CD4-positive, alpha-beta T cell treated with Interleukin-10 for 1 hour (primary cell): ENCODE results near the gene RNF144A.

ENCODE experiments used
- DNase-seq: peaks from one replicate; pipeline ENCODE4 v3.0.0-alpha.2; 2020

The RNF144A gene

DNA sequence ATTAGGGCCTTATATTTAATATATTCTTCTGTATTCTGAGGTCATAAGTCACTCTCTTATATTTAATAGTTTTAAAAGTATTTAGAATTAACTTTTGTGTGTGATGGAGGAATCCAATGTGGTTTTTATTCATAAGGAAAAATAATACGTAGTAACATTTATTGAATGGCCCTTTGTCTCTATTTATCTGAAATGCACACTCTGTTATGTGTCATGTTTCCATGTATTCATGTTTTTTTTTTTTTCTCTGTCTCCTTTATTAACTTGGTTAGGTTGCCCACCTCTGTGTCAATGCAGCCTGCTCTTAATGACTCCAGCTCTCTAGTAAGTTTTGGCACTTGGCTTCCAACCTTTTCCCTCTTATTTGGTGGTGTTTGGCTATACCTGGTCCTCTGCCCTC, 33.8 kb downstream of the RNF144A start:
- DNase-seq: no peak

DNA sequence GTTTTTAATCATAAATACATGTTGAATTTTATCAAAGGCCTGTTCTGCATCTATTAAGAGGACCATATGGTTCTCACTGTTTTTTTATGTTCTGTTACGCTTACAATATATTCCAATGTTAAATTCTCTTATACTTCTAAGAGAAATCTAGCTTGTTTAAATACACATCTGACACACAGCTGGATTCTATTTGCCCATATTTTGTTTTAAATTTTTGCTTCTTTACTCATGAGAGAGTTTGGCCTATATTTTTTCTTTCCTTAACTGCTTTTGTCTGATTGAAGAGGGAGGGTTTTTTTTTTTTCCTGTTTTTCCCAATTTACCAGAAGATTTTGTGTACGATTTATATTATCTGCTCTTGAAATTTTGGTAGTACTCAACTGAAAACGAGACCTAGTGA, 34.9 kb downstream of the RNF144A start:
- no peak for DNase-seq

DNA sequence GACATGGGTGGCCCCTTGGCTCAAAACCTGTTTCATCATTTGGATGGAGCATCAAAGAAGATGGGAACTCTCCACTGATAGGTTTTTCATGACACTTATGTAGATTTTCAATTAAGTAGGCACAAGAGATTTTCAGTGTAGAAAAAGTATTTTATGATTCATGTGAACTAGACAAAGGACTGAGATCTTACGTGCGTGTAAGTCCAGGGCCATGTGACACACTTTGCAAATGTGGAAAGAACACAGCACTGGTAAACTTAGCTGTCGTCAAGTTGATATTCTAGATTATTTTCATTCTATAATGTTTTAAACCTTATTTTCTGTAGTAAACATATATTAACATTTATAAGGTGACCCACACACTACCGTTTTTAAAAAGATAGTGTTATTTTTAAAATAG, 37.4 kb downstream of the RNF144A start:
- DNase-seq: no peak

DNA sequence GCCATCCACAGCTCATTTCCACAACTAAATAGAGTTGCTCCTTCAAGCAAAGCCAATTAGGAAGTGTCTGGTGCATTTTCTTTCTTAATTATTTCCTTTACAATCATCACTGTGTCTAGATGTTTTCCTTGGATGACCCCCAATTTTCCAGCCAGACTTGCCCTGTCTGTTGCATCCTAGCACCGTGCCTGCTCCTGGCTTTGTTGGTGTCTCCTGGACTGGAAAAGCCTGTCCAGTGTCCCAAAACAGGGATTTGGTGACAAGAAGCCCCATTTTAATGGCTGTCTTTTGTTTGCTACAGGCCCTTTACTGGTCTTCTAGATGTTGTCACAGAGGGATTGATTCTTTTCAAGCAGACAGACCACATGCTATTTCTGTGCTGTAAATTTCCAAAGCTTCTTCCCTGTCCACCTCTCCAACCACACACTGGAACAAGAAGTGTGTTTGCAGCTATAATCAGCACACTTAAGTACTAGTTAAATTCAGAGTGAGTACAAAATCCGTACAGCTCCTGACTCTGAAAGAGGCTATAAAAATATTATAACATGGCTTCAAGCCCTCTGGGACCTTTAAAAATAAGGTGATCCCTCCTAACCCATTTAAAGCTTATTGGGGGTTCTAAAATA, 38.4 kb downstream of the RNF144A start:
- no peak for DNase-seq

DNA sequence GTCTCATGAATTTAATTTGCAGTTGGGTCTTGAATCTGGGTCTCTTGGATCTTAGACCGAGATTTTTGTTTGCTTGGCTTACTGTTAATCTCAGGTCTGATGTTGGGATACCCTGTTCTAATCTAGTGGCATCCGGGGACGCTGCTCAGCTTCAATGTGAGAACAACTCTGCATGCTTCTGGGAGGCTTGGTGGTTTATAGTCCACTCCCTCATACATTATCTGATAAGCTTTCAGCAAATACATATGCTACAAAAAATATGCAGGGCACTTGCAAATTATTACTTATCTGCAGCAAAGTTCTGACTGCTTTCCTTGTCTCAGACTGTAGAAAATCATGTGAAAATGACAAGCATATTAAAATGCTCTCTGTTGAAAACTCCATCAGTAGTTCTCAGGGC, 39.4 kb downstream of the RNF144A start:
- no peak for DNase-seq

DNA sequence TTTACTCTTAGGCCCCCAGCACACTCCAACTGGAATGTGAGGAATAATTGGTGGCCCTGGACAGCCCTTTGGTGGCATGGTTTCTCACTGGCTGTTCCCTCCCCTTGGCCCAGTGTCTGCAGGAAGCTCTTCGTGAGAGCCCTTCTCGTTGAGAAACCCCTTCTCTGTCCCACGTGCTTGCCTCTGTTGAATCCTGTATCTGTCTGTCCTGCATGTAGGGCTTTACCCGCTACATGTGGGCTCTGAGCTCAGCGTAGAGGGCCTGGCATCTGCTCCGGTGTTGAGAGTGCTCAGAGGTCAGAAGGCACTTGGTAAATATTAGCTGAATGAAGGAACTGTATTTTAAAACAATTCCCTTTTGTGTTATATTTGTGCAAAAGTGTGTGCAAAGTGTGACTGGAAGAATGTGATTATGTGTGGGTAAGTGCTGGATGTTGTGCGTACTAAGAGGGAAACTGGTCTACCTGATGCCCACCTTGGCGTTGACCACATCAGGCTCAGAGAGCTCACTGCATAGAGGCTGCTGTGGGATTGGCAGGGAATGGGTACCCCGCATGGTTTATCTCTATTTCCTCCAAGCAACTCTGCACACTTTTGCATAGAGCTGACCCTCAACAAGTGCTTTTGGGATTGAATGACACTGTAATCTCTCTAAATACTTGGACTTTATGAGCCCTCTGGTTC, 40.0 kb downstream of the RNF144A start:
- no peak for DNase-seq

DNA sequence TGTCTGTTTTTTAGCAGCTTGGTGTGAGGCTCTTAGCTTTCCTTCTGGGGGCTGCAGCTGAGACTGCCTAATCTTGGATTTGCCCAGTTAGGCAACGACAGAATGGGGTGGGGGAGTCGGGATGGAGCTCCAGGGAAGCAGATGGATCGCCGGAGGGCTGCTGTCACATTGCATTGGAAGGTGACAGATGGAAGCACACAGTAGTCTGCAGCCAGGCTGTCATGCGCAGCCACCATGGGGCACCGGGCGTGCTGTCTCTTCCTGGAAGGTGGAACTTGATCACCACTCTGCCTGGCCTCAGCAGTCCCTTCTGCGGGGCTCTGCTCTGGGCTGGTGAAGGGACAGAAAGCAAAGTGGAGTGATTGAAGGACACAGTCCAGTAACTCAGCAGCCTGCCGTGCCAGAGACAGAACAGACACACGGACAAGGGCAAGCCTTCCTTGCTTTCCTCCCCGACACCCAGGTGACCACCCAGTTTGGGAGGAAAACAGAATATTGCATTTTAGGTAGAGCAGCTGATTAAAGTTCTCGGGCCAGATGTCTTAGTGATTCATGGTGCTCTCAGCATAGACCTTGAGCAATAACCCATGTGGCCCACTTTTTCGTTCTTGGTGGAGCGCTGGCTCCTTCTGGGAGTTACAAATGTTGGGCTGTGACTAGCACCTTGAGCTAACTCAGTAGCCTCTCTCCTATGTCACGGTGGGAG, 40.9 kb downstream of the RNF144A start:
- no peak for DNase-seq

DNA sequence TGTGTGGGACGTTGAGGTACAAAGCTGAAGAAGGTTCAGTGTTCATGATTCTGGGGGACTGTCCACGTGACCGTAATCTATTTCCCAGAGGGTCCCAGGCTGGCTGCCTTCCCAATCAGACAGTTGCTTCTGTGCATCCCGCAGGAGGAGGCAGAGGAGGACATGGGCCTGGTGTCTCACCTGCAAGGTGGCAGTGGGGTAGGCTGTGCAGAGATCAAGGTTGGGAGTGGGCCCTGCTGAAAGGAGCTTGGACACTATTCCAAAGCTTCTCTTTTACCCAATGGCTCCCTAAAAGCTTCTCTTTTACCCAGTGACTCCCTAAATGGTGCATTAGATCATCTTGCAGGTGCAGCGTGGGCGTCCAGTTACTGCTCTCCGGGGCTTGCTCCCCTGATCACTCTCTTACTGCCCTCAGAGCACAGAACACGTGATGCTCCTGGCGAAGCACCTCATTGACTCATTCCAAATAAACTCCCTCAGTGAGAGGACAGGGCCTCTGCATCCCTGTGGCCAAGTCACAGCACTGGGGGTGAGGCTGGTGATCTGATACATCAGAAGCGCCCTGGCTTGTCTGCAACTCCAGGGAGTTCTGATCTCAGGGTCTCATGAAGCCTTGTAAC, 41.5 kb downstream of the RNF144A start:
- no peak for DNase-seq

DNA sequence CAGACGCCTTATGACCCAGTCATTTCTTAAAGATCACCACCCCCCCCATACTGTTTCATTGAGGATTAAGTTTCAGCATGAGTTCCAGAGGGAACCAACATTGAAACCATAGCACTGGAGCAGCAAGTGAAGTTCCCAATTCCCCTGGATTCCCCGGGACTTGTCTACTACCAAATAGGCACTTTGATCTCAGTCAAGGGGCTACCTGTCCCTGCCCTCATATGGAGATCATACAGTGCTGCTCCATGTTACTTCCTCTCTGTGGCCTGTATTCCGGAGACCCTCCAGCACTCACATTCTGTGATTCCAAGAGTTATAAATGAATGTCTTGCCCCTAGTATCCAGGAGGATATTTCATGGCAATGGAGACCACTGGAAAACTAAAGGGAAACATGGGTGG, 42.5 kb downstream of the RNF144A start:
- no peak for DNase-seq

DNA sequence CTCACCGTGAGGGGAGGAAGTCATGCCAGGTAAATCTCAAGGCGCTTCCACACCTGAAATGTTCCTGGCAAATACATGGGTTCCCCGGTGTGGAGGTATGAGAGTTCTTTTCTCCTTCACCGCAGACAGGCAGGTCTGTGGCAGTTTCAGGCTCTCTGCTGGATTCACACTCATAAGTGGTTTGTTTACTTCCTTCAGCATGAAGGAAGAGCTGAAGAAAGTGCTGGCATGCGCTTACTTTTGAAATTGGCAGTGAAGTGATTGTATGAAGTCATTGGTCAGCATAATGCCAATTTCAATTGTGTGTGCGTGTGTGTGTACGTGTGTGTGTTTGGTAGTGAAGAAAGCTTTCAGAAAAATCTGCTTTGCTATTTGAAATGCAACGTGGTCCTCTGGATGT, 43.4 kb downstream of the RNF144A start:
- no peak for DNase-seq

DNA sequence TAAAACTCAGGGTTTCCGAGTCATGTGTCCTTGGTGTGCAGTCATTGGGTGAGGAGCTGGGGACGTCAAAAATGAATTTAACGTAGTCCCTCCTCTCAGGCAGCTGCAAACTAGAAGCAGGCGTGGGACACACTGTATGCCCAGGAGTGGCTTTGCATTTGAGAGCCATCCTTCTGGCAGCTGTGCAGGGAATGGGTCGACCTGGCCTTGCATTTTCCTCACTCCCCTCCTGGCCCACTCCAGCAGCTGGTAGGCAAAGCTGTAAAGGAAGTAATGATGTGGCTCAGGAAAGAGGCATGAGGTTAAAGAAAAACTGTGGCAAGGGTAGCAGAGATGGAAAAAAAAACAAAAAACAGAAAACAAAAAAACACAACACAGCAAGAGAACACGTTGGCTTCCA, 46.5 kb downstream of the RNF144A start:
- no peak for DNase-seq

DNA sequence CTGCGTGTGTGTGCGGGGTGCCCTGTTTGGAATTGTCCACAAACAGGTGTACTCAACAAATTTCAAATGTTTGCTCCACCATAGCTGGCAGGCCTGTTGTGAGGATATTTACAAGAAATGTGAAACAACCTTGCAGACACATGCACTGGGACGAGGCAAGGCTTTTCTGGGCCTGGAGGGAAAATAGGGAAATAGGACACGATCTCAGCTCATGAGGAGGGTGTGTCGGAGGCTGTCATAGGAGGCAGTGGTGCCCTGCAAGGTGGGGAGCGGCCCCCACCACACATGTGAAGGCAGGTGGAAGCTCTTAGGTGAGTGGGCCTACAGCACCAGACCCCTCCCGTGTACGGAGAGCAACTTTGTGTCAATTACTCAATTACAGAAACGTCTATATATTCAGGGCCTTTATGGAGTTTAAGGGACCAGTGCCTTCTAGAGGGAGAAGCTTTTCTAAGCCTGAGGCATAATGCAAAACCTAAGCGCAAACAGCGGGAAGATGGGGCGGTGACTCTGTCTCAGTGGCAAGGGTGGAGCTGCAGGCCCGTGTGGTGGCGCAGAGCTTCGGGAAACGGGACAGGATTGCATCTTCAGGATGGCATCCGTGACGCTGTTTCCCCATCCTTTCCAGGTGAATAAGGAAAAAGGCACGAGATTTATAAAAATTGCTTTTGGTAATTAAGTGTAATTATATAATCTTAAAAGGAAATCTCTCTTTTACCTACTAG, 48.0 kb downstream of the RNF144A start:
- DNase-seq: no peak

DNA sequence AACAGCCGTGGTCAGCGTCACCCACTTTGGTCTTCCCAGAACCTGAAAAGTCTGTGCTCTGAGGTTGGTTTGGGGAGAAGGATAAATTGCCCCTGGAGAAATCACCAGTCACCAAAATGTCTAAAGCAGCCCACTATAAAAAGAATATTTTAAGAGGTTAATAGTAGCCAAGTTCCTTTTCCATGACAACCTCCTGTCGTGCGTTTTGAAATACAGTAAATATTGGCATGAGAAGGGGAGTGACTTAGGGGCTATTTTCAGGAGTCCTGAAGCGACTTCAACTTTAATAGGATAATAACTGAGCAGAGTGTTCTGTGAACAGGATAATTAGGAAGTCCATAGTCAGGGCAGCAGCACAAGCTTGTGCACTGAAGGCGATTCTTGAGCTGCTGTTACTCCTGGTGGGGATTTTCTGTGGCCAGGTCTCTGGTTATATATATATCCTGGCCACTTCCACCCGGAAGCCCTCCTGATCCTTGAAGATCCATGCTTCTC, 49.3 kb downstream of the RNF144A start:
- no peak for DNase-seq

DNA sequence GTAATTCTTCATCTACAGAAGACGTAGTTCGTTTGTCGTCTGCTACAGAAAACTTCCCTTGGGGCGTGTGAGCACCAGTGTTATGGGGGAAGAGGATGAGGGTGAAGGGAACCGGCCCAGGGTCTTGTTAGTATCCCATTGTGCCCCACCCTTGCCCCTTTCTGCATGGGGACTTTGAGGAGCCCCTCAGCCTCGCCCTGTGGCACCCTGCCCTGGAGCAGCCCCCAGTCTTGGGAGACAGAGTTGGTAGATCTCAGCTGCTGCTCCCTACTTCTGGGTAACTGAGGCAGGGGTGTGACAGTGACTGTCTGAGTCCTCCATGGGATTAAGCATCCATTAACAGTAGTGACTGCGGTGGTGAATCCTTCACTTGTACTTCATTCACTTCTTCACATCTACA, 50.1 kb downstream of the RNF144A start:
- no peak for DNase-seq

DNA sequence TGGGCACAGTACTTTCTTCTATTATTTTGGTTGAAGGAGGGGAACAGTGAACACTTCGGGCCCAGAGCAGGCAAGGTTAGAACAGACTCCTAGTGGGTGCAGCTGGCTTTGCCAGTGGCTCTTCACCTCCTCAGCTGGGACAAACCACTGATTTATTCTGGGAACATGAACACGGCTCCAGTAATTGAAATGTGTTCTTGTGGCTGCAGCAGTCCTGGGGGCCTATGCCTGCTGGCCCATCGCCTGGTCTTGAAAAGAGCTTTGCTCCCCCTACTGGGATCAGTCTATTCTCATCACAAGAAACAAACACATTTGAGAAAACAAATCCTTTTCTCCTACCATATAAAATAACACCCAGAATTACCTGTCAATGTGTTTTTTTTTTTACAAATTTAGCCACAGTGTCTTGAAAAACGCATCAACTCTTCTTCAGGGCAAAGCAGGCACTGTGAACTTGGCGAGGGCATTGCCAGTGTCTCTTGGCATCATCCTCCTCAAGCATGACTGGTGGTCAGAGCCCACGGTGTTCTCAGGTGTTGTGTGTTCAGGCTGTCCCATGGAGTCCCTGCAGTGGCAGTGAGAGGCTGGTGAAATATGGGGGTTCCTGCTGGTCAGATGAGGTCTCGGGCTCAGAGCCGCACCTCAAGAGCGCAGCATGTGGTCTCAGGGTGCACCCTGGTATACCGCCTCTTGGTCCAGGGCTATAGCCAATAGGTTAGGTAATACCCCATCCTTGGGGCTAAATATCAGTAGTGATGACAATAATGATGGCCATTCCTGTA, 51.3 kb downstream of the RNF144A start:
- DNase-seq: no peak

DNA sequence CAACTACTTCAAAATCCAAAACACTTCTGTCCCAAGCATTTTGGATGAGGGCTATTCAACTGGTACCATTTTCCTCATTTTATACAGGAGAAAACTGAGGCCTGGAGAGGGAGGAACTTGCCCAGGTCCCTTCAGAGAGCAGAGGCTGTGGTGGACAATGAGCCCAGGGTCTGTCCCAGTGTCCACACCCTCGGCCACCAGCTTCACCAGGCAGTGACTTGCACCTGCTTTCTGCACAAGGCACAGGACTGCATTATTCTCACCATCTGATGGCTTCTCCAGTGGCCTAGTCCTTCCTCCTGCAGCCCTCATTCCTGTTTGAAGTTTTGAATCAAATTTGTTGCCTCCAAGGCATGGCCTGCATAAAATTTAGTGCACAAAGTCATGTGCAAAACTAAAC, 53.3 kb downstream of the RNF144A start:
- DNase-seq: no peak

DNA sequence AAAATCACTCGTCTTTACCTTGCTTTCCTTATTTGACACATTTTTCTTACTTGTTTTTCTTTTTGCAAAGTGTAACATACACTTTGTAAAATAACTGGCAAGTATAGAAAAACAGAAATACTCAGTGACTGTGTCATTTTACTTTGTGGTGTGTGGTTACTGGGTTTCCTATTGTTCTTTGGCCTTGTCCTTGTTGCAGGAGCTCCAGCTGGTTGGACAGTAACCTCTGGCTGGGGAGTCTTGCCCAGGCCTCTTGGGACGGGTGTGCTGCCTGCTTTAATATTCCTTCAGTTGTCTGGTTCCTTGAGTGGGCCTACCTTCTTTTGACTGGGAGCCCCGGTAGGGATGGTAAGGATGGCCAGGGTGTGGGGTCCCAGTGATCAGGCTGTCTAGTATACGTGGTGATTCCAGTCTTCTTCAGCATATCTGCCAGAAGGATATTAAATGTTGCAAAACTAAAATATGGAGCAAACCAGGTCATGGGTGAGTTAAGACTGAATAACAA, 53.8 kb downstream of the RNF144A start:
- DNase-seq: no peak

DNA sequence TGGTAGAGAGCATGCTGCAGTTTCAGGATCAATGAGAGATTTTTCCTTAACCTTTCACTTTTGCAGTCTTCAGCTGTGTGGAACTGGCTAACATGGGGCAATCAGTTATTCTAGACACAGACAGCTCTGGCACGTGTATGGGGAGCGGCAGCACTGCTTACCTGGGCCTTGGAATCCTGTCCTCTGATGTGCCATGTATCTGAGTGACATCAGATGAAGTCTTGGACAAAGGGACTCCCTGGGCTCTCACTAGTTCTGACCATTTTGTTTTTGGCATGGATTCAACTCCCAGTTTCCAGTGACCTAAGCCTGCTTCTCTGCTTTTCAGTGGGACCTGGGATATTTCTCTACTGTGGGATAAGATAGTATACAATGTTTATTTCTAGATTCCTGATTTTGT, 54.3 kb downstream of the RNF144A start:
- no peak for DNase-seq

DNA sequence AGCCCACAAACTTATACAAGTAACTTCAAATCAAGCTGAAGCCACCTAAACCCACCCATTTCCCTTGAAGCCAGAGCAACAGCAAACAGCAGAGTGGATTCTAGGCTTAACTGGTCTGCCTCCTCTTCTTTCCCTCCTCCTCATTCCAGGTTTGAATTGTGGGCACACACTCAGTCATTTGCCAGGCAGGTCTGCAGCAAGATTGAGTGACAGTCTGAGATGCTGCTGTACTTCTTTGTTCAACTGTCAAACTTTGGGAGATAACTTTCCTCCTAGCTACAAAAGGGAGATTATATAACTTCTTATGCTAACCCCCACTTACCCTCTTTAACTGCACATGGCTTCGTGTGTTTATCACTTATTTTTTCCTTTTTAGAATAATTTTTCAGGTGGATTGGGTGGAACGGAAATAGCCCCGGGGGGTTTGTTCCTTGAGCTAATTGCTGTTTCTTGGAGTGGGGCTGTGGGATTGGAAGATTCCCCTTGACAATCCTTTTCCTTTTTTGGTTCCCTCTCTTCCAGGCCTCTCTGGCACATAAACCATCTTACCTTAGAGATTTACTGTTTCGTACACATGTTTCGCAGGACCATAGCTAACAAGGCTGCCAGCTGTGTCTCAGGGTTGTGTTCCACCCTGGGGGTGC, 55.0 kb downstream of the RNF144A start:
- DNase-seq: no peak

DNA sequence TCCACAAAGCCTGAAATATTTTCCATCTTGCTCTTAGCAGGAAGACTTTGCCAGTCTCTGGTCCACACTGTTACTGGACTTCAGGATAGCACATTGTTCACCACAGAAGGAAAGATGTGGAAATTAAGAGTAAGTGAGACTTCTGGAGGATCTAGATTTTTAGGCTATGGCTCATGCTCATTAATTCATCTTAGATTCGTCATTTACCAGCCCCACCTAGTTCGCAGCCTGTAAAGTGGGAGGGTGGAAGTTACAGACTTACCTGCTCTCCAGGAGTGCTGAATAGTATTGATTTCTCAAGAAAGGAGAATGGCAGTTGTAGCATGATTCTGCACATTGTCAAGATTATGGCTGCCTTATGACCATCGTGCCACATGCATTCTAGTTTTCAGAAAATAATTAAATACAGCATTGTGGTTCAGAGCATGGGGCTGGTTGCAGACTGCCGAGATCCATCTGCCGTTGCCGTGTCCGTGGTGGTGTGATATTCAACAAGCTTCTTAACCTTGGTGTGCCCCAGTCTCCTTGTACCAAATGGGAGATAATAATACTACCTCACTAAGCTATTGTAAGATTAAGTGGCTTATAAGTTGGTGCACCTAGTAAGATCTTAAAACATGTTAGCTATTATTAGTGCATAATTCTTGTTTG, 56.8 kb downstream of the RNF144A start:
- DNase-seq: no peak

DNA sequence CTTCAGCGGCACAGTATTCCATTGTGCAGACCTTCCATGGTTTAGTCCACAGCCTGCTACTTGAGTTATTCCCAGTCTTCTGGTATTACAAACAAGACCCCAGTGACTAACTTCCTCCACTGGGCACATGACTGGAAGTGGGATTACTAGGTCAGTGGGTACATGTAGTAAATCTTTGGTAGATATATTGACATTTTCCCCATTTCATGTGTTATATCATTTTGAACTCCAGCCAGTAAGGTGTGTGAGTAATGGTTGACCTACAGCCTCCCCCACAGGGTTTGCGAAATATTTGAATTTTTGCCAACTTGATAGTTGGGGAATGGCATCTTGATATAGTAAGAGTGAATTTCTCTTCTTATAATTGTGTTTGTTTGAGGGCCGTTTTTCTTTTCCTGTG, 58.8 kb downstream of the RNF144A start:
- no peak for DNase-seq
